HepG2 (cell line): ENCODE data around the gene SERTAD2. TPM values are rescaled to one million over a fixed set of nuclear protein-coding genes. Genes with fewer than 3 reads are reported as not detected.
A peak's percentile ranks its signal among the peaks of the same experiment; 100 is the strongest.

Experiments used
- AHDC1 ChIP-seq: sonication (generic); formaldehyde crosslinking; IDR thresholded peaks from 2 replicates; pipeline ENCODE4 v1.5.1; 2020; ENCODE audit warnings: mild to moderate bottlenecking, missing genetic modification reagents, borderline replicate concordance
- CAMTA2 ChIP-seq: sonication (generic); formaldehyde crosslinking; IDR thresholded peaks from 2 replicates; pipeline ENCODE4 v1.4.0; 2020; ENCODE audit warnings: mild to moderate bottlenecking, missing genetic modification reagents, borderline replicate concordance
- DZIP1 ChIP-seq: sonication (generic); formaldehyde crosslinking; IDR thresholded peaks from 2 replicates; pipeline ENCODE4 v1.5.0; 2020; ENCODE audit warnings: mild to moderate bottlenecking, missing genetic modification reagents
- EP300 ChIP-seq, 3 experiments: sonication (generic) in 1 of 3; formaldehyde crosslinking in 1 of 3; IDR thresholded peaks; 2 replicates each; pipeline versions ENCODE4 v1.5.1 to v1.6.1; 2011 to 2020; ENCODE audit warnings: low read depth in 2 of 3, low read length in 2 of 3, borderline replicate concordance in 1 of 3, improper control_type of control experiment in 1 of 3, mild to moderate bottlenecking in 1 of 3, missing genetic modification reagents in 1 of 3, moderate library complexity in 1 of 3
- EZH2 ChIP-seq: conservative IDR thresholded peaks from 2 replicates; pipeline ENCODE4 v1.6.1; 2012; ENCODE audit warnings: mild to moderate bottlenecking, low read depth, low read length, moderate library complexity
- HOXD1 ChIP-seq: sonication (generic); formaldehyde crosslinking; IDR thresholded peaks from 2 replicates; pipeline ENCODE4 v1.5.0; 2020; ENCODE audit warnings: missing genetic modification reagents
- KDM5B ChIP-seq: sonication (generic); formaldehyde crosslinking; IDR thresholded peaks from 2 replicates; pipeline ENCODE4 v1.4.0; 2020; ENCODE audit warnings: missing genetic modification reagents, mild to moderate bottlenecking, borderline replicate concordance
- KDM6A ChIP-seq: IDR thresholded peaks from 2 replicates; pipeline ENCODE4 v1.6.1; 2016; ENCODE audit warnings: low read depth
- PAXIP1 ChIP-seq: sonication (generic); formaldehyde crosslinking; conservative IDR thresholded peaks from 2 replicates; pipeline ENCODE4 v1.4.0; 2020; ENCODE audit warnings: mild to moderate bottlenecking, missing genetic modification reagents, moderate library complexity
- SMARCE1 ChIP-seq: fragments of 450-650 bp; IDR thresholded peaks from 2 replicates; pipeline ENCODE4 v1.6.1; 2017; ENCODE audit warnings: borderline replicate concordance
- SP140L ChIP-seq: sonication (generic); formaldehyde crosslinking; IDR thresholded peaks from 2 replicates; pipeline ENCODE4 v1.4.0; 2020; ENCODE audit warnings: missing genetic modification reagents, borderline replicate concordance
- TAF15 ChIP-seq: fragments of 200-400 bp; formaldehyde crosslinking; IDR thresholded peaks from one replicate; pipeline ENCODE4 v1.6.1; 2018; ENCODE audit warnings: mild to moderate bottlenecking, low read depth, low read length; ENCODE audit not compliant: poor library complexity, severe bottlenecking
- THYN1 ChIP-seq: sonication (generic); formaldehyde crosslinking; IDR thresholded peaks from 2 replicates; pipeline ENCODE4 v1.8.1; 2023; ENCODE audit warnings: low read depth, mild to moderate bottlenecking, moderate library complexity, missing genetic modification reagents, borderline replicate concordance
- ZNF557 ChIP-seq: sonication (generic); formaldehyde crosslinking; IDR thresholded peaks from 2 replicates; pipeline ENCODE4 v1.4.0; 2020; ENCODE audit warnings: missing genetic modification reagents
- ZNF75D ChIP-seq: sonication (generic); formaldehyde crosslinking; IDR thresholded peaks from 2 replicates; pipeline ENCODE4 v1.8.1; 2023; ENCODE audit warnings: missing genetic modification reagents, mild to moderate bottlenecking, borderline replicate concordance
- ZNF768 ChIP-seq: sonication (generic); formaldehyde crosslinking; IDR thresholded peaks from 2 replicates; pipeline ENCODE4 v1.4.0; 2020; ENCODE audit warnings: missing genetic modification reagents
- ZNF839 ChIP-seq: sonication (generic); formaldehyde crosslinking; IDR thresholded peaks from 2 replicates; pipeline ENCODE4 v1.4.0; 2020; ENCODE audit warnings: missing genetic modification reagents, mild to moderate bottlenecking, borderline replicate concordance
- ZNF879 ChIP-seq: sonication (generic); formaldehyde crosslinking; IDR thresholded peaks from 2 replicates; pipeline ENCODE4 v1.8.1; 2023; ENCODE audit warnings: missing genetic modification reagents
- polyA plus RNA-seq, 8 experiments: library from polyadenylated mRNA; depleted of rRNA in 3 of 8; stranded (reverse) in 7 of 8; unstranded in 1 of 8; fragments of >200 nt; fragmentation: Illumina TruSeq in 4 of 8; extraction: Trizol in 4 of 8; gene quantifications; 2 replicates each; pipeline versions ENCODE4 v1.2.1 to v1.2.3, GENCODE V29; 2011 to 2016; ENCODE audit warnings: low read depth in 4 of 8, missing spikeins in 1 of 8, mixed read lengths in 1 of 8; ENCODE audit not compliant: insufficient read depth in 1 of 8
- total RNA-seq, 5 experiments: library from RNA; depleted of rRNA; stranded (reverse); fragments of >200 nt; fragmentation: Illumina TruSeq; extraction: Trizol; gene quantifications; 2 replicates each; pipeline ENCODE4 v1.2.3, GENCODE V29; 2016; ENCODE audit warnings: low read depth in 1 of 5

The SERTAD2 gene
- total and polyA plus RNA-seq, 2 of the 13 experiments (the other 11 are each of a cell fraction or from before 2014, with no cell fraction given) = 6.7 to 22.6 TPM

GRCh38 chr2:64669288-64669687 lies 15.6 kb upstream of the SERTAD2 start (continued):
- no peak for TF ChIP-seq KDM6A (CRISPR knock-in tag)
- TF ChIP-seq DZIP1 (CRISPR knock-in tag) = no peak
- TF ChIP-seq KDM5B (CRISPR knock-in tag) = no peak
- TF ChIP-seq ZNF75D (CRISPR knock-in tag) = no peak
- TF ChIP-seq AHDC1 (CRISPR knock-in tag) = peak; percentile 87; the same call in 1 of the 2 replicates
- no peak for TF ChIP-seq ZNF768 (CRISPR knock-in tag)
- TF ChIP-seq EZH2 = no peak
- TF ChIP-seq THYN1 = no peak
- TF ChIP-seq ZNF839 (CRISPR knock-in tag) = no peak
- TF ChIP-seq SMARCE1 = no peak
- no peak for TF ChIP-seq ZNF879
- no peak for TF ChIP-seq ZNF557
- TF ChIP-seq CAMTA2 (CRISPR knock-in tag) = no peak
- peak; percentile 85 for TF ChIP-seq PAXIP1
- peak in 1 of 2 experiments; percentile 89; a peak in 2 of 4 replicates for TF ChIP-seq EP300 (IDR thresholded peaks at IDR 0.05; ENCODE audit: low read depth in 2 of 2, low read length in 2 of 2)
- peak; percentile 93 for TF ChIP-seq EP300 (CRISPR knock-in tag; IDR thresholded peaks at IDR 0.05; ENCODE audit: borderline replicate concordance)
- no peak for TF ChIP-seq TAF15
- TF ChIP-seq HOXD1 = no peak
- TF ChIP-seq SP140L (CRISPR knock-in tag) = no peak
